ENCODE data around the gene CELF6. TPM values are rescaled to one million over a fixed set of nuclear protein-coding genes. Genes with fewer than 3 reads are reported as not detected.

The CELF6 gene
- total RNA-seq, 6 donors from 2014 or later: 0.61 to 29.3 (median 3.4) TPM

- Histone ChIP-seq H3K4me3 (no peak overlapping the region), H3K27ac (no peak overlapping the region), H3K36me3 (no peaks in the 10 kb centered on the region), H3K9me3 (no peaks in the 10 kb centered on the region), H3K27me3 (no peaks in the 10 kb centered on the region), H3K4me1 (peaks cover 6 to 16% (median 12%) of the 10 kb centered on the region in 4 donors)
- 67 to 74% methylated on average over 2 to 6 of the region's 6 CpGs for WGBS, 2 donors
- TF ChIP-seq, protein P1, sequence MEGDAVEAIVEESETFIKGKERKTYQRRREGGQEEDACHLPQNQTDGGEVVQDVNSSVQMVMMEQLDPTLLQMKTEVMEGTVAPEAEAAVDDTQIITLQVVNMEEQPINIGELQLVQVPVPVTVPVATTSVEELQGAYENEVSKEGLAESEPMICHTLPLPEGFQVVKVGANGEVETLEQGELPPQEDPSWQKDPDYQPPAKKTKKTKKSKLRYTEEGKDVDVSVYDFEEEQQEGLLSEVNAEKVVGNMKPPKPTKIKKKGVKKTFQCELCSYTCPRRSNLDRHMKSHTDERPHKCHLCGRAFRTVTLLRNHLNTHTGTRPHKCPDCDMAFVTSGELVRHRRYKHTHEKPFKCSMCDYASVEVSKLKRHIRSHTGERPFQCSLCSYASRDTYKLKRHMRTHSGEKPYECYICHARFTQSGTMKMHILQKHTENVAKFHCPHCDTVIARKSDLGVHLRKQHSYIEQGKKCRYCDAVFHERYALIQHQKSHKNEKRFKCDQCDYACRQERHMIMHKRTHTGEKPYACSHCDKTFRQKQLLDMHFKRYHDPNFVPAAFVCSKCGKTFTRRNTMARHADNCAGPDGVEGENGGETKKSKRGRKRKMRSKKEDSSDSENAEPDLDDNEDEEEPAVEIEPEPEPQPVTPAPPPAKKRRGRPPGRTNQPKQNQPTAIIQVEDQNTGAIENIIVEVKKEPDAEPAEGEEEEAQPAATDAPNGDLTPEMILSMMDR (IDR thresholded peaks at IDR 0.05): no peak
- TF ChIP-seq POLR2A (IDR thresholded peaks at IDR 0.05) (no peak), EP300 (IDR thresholded peaks at IDR 0.05) (no peak), POLR2AphosphoS5 (IDR thresholded peaks at IDR 0.05) (no peak)
- ATAC-seq (ENCODE audit: low FRiP score in 2 of 2): no peak
- no peak for DNase-seq
Observed at GRCh38 chr15:72315706-72316370, 4.1 kb downstream of the CELF6 start.

- TF ChIP-seq POLR2A (IDR thresholded peaks at IDR 0.05): no peak
- TF ChIP-seq POLR2AphosphoS5 (IDR thresholded peaks at IDR 0.05): no peak
- TF ChIP-seq, protein P1 (IDR thresholded peaks at IDR 0.05): no peak
- TF ChIP-seq EP300 (IDR thresholded peaks at IDR 0.05): no peak
- 85 to 98% methylated on average over 2 of the region's 2 CpGs for WGBS, 2 donors
- Histone ChIP-seq H3K27me3 (no peaks in the 10 kb centered on the region), H3K27ac (no peak overlapping the region), H3K36me3 (no peaks in the 10 kb centered on the region), H3K9me3 (no peaks in the 10 kb centered on the region), H3K4me3 (no peak overlapping the region), H3K4me1 (no peaks in the 10 kb centered on the region)
- DNase-seq: no peak
- ATAC-seq (ENCODE audit: low FRiP score in 2 of 2): no peak
Observed at GRCh38 chr15:72313881-72314280, 6.1 kb downstream of the CELF6 start.

DNA sequence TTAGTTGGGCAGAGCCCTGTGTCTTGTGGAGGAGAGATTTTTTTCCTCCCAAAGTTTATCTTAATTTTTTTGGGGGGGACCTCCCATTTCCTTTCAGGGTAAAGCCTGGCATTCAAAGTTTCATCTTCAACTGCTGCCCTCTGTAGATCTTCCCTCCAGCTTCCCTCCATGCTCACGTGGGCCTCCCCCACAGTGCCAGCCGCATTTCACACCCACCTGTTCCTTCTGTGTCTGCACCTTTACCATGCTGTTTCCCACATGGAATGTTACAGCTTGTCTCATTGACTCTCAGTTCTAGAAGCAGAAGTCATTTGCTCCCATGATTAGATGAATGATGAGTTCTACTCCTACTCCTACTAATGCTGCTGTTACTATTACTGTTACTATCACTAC, 6.5 kb downstream of the CELF6 start:
- no peak overlapping the region for H3K4me3 ChIP-seq
- TF ChIP-seq POLR2A (IDR thresholded peaks at IDR 0.05): no peak
- TF ChIP-seq POLR2AphosphoS5 (IDR thresholded peaks at IDR 0.05): no peak
- no peak for TF ChIP-seq EP300 (IDR thresholded peaks at IDR 0.05)
- TF ChIP-seq, protein P1 (IDR thresholded peaks at IDR 0.05): no peak
- H3K27me3 ChIP-seq: no peaks in the 10 kb centered on the region
- DNase-seq (no peak), ATAC-seq (ENCODE audit: low FRiP score in 2 of 2) (no peak)
- H3K36me3 ChIP-seq: no peaks in the 10 kb centered on the region
- 83 to 85% methylated on average over 2 of the region's 2 CpGs for WGBS, 2 donors
- no peak overlapping the region for H3K27ac ChIP-seq
- no peaks in the 10 kb centered on the region for H3K4me1 ChIP-seq
- H3K9me3 ChIP-seq: no peaks in the 10 kb centered on the region

DNA sequence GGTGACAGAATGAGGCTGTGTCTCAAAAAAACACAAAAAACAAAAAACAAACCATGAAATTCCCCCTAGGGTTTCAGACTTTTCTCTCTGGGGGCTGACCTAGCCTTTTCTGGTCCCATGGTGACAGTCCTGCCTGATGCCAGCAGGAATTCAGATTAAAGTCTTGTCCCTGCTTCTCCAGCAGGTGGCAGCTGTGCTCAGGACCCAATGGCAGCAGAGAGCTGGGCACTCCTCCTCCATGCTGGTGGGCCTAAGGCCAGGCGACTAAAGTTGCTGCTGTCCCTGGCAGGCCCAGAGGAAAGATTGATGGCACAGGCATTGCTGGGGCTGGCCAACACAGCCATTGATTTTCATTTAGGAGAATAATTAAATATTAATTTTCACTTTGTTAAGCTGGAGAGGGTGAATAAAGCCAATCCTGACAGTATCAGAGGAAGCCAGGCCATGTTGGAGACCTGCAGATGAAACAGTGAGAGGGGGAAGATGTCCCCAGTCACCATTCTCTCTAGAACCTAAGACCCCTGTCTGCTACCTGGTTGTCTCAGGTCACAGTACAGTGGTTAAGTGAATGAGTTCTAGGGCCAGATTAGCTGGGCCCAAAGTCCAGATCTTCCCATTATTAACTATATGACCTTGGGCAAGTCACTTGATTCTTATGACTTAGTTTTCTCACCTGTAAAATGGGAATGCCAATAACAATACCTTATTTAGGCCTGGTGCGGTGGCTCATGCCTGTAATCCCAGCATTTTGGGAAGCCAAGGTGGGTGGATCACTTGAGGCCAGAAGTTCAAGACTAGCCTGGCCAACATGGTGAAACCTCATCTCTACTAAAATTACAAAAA, 7.1 kb downstream of the CELF6 start:
- H3K4me3 ChIP-seq: no peak overlapping the region
- WGBS, 2 donors: 50 to 57% methylated on average over 2 of the region's 2 CpGs
- no peaks in the 10 kb centered on the region for H3K27me3 ChIP-seq
- H3K36me3 ChIP-seq: no peaks in the 10 kb centered on the region
- DNase-seq (peak in 1 of 2 donors; percentile 69), ATAC-seq (ENCODE audit: low FRiP score in 2 of 2) (peak; percentile 76 to 85)
- H3K9me3 ChIP-seq: no peaks in the 10 kb centered on the region
- TF ChIP-seq, protein P1 (IDR thresholded peaks at IDR 0.05): peak; percentile 63 to 83 (median 70)
- no peak for TF ChIP-seq EP300 (IDR thresholded peaks at IDR 0.05)
- no peaks in the 10 kb centered on the region for H3K4me1 ChIP-seq
- no peak overlapping the region for H3K27ac ChIP-seq
